T-cell (primary cell): Measurements from ENCODE around the gene ALKBH3. TPM values are rescaled to one million over a fixed set of nuclear protein-coding genes. Genes with fewer than 3 reads are reported as not detected.

Experiments used
- ATAC-seq, 4 experiments: fragments of 200-7000 bp in 3 of 4; fragments of 150-1000 bp in 1 of 4; cut with Tn5 transposase; replicated peaks in 1 of 4; 1 replicate in 3 of 4; 2 replicates in 1 of 4; pipeline ENCODE4 v1.10.0; 2021; ENCODE audit warnings: moderate library complexity in 3 of 4, mild to moderate bottlenecking in 2 of 4, moderate number of reproducible peaks in 1 of 4
- CTCF ChIA-PET, 2 donors: fragments of 300-600 bp; sonication (Branson Sonifier 250); formaldehyde crosslinking; loops; one replicate each; lab custom pipeline; 2022; ENCODE audit warnings: antibody characterized with exemption in 2 of 2; lab: Charles Lee
- POLR2A ChIA-PET, 2 donors: fragments of 300-600 bp; sonication (Branson Sonifier 250); formaldehyde crosslinking; loops; one replicate each; lab custom pipeline; 2022; ENCODE audit warnings: antibody characterized with exemption in 2 of 2; lab: Charles Lee
- DNase-seq, 35 experiments: peaks; one replicate each; pipeline versions ENCODE4 v3.0.0 to v3.0.0-alpha.2; 2013 to 2023
- H3K27ac ChIP-seq: one replicate; pipeline ENCODE4 v1.5.1; 2013; ENCODE audit warnings: low read length
- H3K27me3 ChIP-seq, 2 experiments: replicated peaks in 1 of 2; 1 replicate in 1 of 2; 2 replicates in 1 of 2; pipeline versions ENCODE4 v1.6.1 to v1.7.0; 2013; ENCODE audit warnings: low read length in 1 of 2, mixed read lengths in 1 of 2; ENCODE audit not compliant: control insufficient read depth in 2 of 2, insufficient read depth in 2 of 2; ENCODE audit errors: extremely low read depth in 1 of 2
- H3K36me3 ChIP-seq, 2 donors: 1 replicate in 1 of 2; 2 replicates in 1 of 2; pipeline versions ENCODE4 v1.6.1 to v1.7.0; 2013; ENCODE audit warnings: low read length in 1 of 2; ENCODE audit not compliant: control insufficient read depth in 2 of 2, insufficient read depth in 1 of 2; ENCODE audit errors: extremely low read depth in 1 of 2
- H3K4me1 ChIP-seq, 2 experiments: 1 replicate in 1 of 2; 2 replicates in 1 of 2; pipeline versions ENCODE4 v1.6.1 to v1.7.0; 2013; ENCODE audit warnings: low read length in 2 of 2, mixed read lengths in 1 of 2; ENCODE audit not compliant: insufficient read depth in 2 of 2, control insufficient read depth in 1 of 2; ENCODE audit errors: extremely low read depth in 1 of 2
- H3K4me3 ChIP-seq, 2 donors: 1 replicate in 1 of 2; 2 replicates in 1 of 2; pipeline versions ENCODE4 v1.5.1 to v1.7.0; 2013; ENCODE audit warnings: mild to moderate bottlenecking in 2 of 2, low read length in 1 of 2, moderate library complexity in 1 of 2; ENCODE audit not compliant: control insufficient read depth in 1 of 2; ENCODE audit errors: extremely low read depth in 1 of 2
- H3K9me3 ChIP-seq: 2 replicates; pipeline ENCODE4 v1.7.0; 2013
- H3K27ac Mint-ChIP-seq, 2 donors: one replicate each; pipeline ENCODE4 v1.8.0; 2020 to 2021; ENCODE audit warnings: mild to moderate bottlenecking in 2 of 2, mixed read lengths in 2 of 2
- H3K27me3 Mint-ChIP-seq, 2 donors: one replicate each; pipeline ENCODE4 v1.8.0; 2021 to 2022; ENCODE audit warnings: mixed read lengths in 2 of 2
- H3K36me3 Mint-ChIP-seq: one replicate; pipeline ENCODE4 v1.8.0; 2021; ENCODE audit warnings: mixed read lengths
- H3K4me1 Mint-ChIP-seq, 3 donors: one replicate each; pipeline ENCODE4 v1.8.0; 2020 to 2022; ENCODE audit warnings: mixed read lengths in 3 of 3, mild to moderate bottlenecking in 1 of 3
- H3K4me3 Mint-ChIP-seq, 3 donors: one replicate each; pipeline ENCODE4 v1.8.0; 2020 to 2022; ENCODE audit warnings: mild to moderate bottlenecking in 3 of 3, mixed read lengths in 3 of 3, moderate library complexity in 3 of 3
- H3K9me3 Mint-ChIP-seq, 3 donors: one replicate each; pipeline ENCODE4 v1.8.0; 2020 to 2022; ENCODE audit warnings: mixed read lengths in 3 of 3
- WGBS: methylation state at CpG from one replicate; pipeline ENCODE4 v1.1.5; 2013; ENCODE audit warnings: missing lambda C conversion rate; ENCODE audit not compliant: insufficient coverage; 5-methylcytosine and 5-hydroxymethylcytosine counted together
- total RNA-seq, 35 experiments: library from RNA in 6 of 35; stranded (reverse) in 6 of 35; fragments of 120-200 nt in 1 of 35; gene quantifications; one replicate each; pipeline versions ENCODE4 v1.2.1 to v1.2.4 and lab custom pipeline; 2013 to 2026

ALKBH3 gene
- total RNA-seq, 5 donors from 2014 or later (not counting 1 experiment from before 2014, with no cell fraction given): 21.6 to 36.9 (median 34.1) TPM

GRCh38 chr11:43959321-43959995 is 78.8 kb downstream of the ALKBH3 start:
- Histone ChIP-seq H3K4me1 (no peaks in the 10 kb centered on the region), H3K9me3 (no peaks in the 10 kb centered on the region), H3K36me3 (no peaks in the 10 kb centered on the region), H3K27ac (no peak overlapping the region), H3K4me3 (no peak overlapping the region), H3K27me3 (peaks cover 0 to 15% of the 10 kb centered on the region in 2 experiments)
- WGBS: 88% methylated on average over 4 of the region's 6 CpGs
- Mint-ChIP-seq H3K36me3 (no peaks in the 10 kb centered on the region), H3K4me1 (no peaks in the 10 kb centered on the region), H3K9me3 (peaks cover 0 to 5% (median 5%) of the 10 kb centered on the region in 3 donors), H3K27ac (no peak overlapping the region), H3K27me3 (peaks cover 36 to 37% of the 10 kb centered on the region in 2 donors), H3K4me3 (no peak overlapping the region)
- ChIA-PET CTCF (no interaction called here), POLR2A (no interaction called here)
- ATAC-seq: no peak
- no peak for DNase-seq

GRCh38 chr11:43962383-43963278 is 82.0 kb downstream of the ALKBH3 start:
- Histone ChIP-seq H3K27me3 (peaks cover 0 to 15% of the 10 kb centered on the region in 2 experiments), H3K27ac (no peak overlapping the region), H3K9me3 (no peaks in the 10 kb centered on the region), H3K4me1 (no peaks in the 10 kb centered on the region), H3K4me3 (no peak overlapping the region), H3K36me3 (no peaks in the 10 kb centered on the region)
- ATAC-seq: no peak
- ChIA-PET POLR2A (no interaction called here), CTCF (no interaction called here)
- H3K36me3 Mint-ChIP-seq: no peaks in the 10 kb centered on the region
- H3K27me3 Mint-ChIP-seq: peaks cover 31 to 33% of the 10 kb centered on the region in 2 donors
- H3K27ac Mint-ChIP-seq: no peak overlapping the region
- 52% methylated on average over 3 of the region's 13 CpGs for WGBS
- H3K9me3 Mint-ChIP-seq: peaks cover 0 to 5% (median 5%) of the 10 kb centered on the region in 3 donors
- no peak for DNase-seq
- no peak overlapping the region for H3K4me3 Mint-ChIP-seq
- no peaks in the 10 kb centered on the region for H3K4me1 Mint-ChIP-seq

- ATAC-seq (no peak), DNase-seq (no peak)
- Mint-ChIP-seq H3K4me1 (no peaks in the 10 kb centered on the region), H3K27ac (no peak overlapping the region), H3K27me3 (peaks cover 34 to 35% of the 10 kb centered on the region in 2 donors), H3K9me3 (peaks cover 0 to 5% (median 5%) of the 10 kb centered on the region in 3 donors), H3K4me3 (no peak overlapping the region), H3K36me3 (no peaks in the 10 kb centered on the region)
- Histone ChIP-seq H3K27ac (no peak overlapping the region), H3K4me1 (no peaks in the 10 kb centered on the region), H3K36me3 (no peaks in the 10 kb centered on the region), H3K4me3 (no peak overlapping the region), H3K9me3 (no peaks in the 10 kb centered on the region), H3K27me3 (peaks cover 0 to 15% of the 10 kb centered on the region in 2 experiments)
- WGBS: no CpG with 5 or more reads among the region's 2 CpGs
- ChIA-PET CTCF (no interaction called here), POLR2A (no interaction called here)
Measured at GRCh38 chr11:43963279-43963620, 82.6 kb downstream of the ALKBH3 start.

- H3K9me3 ChIP-seq: no peaks in the 10 kb centered on the region
- H3K4me1 ChIP-seq: no peaks in the 10 kb centered on the region
- ChIA-PET CTCF (no interaction called here), POLR2A (no interaction called here)
- Mint-ChIP-seq H3K27ac (no peak overlapping the region), H3K9me3 (no peaks in the 10 kb centered on the region), H3K4me3 (no peak overlapping the region), H3K27me3 (peaks cover 24 to 37% of the 10 kb centered on the region in 2 donors), H3K36me3 (no peaks in the 10 kb centered on the region), H3K4me1 (no peaks in the 10 kb centered on the region)
- H3K27ac ChIP-seq: no peak overlapping the region
- no peak for DNase-seq
- H3K27me3 ChIP-seq: peaks cover 0 to 16% of the 10 kb centered on the region in 2 experiments
- no CpG with 5 or more reads among the region's 2 CpGs for WGBS
- no peak for ATAC-seq
- no peak overlapping the region for H3K4me3 ChIP-seq
- no peaks in the 10 kb centered on the region for H3K36me3 ChIP-seq
Measured at GRCh38 chr11:43967661-43968060, 87.0 kb downstream of the ALKBH3 start.

GRCh38 chr11:43968719-43969118 is 88.1 kb downstream of the ALKBH3 start:
- H3K36me3 ChIP-seq: no peaks in the 10 kb centered on the region
- H3K27me3 ChIP-seq: peaks cover 0 to 10% of the 10 kb centered on the region in 2 experiments
- no peak overlapping the region for H3K4me3 Mint-ChIP-seq
- no peaks in the 10 kb centered on the region for H3K4me1 ChIP-seq
- no peaks in the 10 kb centered on the region for H3K9me3 ChIP-seq
- H3K4me3 ChIP-seq: no peak overlapping the region
- H3K27ac ChIP-seq: no peak overlapping the region
- ChIA-PET POLR2A (no interaction called here), CTCF (no interaction called here)
- peaks cover 21 to 31% of the 10 kb centered on the region in 2 donors for H3K27me3 Mint-ChIP-seq
- ATAC-seq (no peak), DNase-seq (no peak)
- no peaks in the 10 kb centered on the region for H3K4me1 Mint-ChIP-seq
- no peak overlapping the region for H3K27ac Mint-ChIP-seq
- no peaks in the 10 kb centered on the region for H3K36me3 Mint-ChIP-seq
- peaks cover 0 to 3% (median 2%) of the 10 kb centered on the region in 3 donors for H3K9me3 Mint-ChIP-seq
- 70% methylated on average over 3 of the region's 4 CpGs for WGBS

GRCh38 chr11:43969543-43969942 is 88.9 kb downstream of the ALKBH3 start:
- ChIA-PET POLR2A (no interaction called here), CTCF (interaction anchor here in 1 of 2 donors (0.7 kb wide), 1 partner anchor 81 kb away, joined by 3 read pairs; no protein-coding TSS in a partner anchor)
- H3K4me3 Mint-ChIP-seq: no peak overlapping the region
- H3K36me3 Mint-ChIP-seq: no peaks in the 10 kb centered on the region
- H3K27me3 Mint-ChIP-seq: peaks cover 22 to 31% of the 10 kb centered on the region in 2 donors
- Histone ChIP-seq H3K9me3 (no peaks in the 10 kb centered on the region), H3K27ac (no peak overlapping the region), H3K36me3 (no peaks in the 10 kb centered on the region), H3K27me3 (peaks cover 0 to 10% of the 10 kb centered on the region in 2 experiments), H3K4me3 (no peak overlapping the region), H3K4me1 (no peaks in the 10 kb centered on the region)
- no peak overlapping the region for H3K27ac Mint-ChIP-seq
- ATAC-seq: no peak
- H3K4me1 Mint-ChIP-seq: no peaks in the 10 kb centered on the region
- H3K9me3 Mint-ChIP-seq: peaks cover under 1 to 8% (median 7%) of the 10 kb centered on the region in 3 donors
- WGBS: 40% methylated on average over 2 of the region's 4 CpGs
- no peak for DNase-seq
